CD8-positive, alpha-beta memory T cell (primary cell): ENCODE results near the gene KCNA2. TPM values are rescaled to one million over a fixed set of nuclear protein-coding genes. Genes with fewer than 3 reads are reported as not detected.

Experiments
- CTCF ChIA-PET: fragments of 350-600 bp; sonication (Branson Sonifier 250); formaldehyde crosslinking; loops from one replicate; lab custom pipeline; 2021; ENCODE audit warnings: antibody characterized with exemption; lab: Charles Lee
- POLR2A ChIA-PET: fragments of 350-600 bp; sonication (Branson Sonifier 250); formaldehyde crosslinking; loops from one replicate; lab custom pipeline; 2021; ENCODE audit warnings: antibody characterized with exemption; lab: Charles Lee
- DNase-seq, 5 donors: peaks; one replicate each; pipeline versions ENCODE4 v3.0.0 to v3.0.0-alpha.2; 2020 to 2022; ENCODE audit warnings: mixed read lengths in 1 of 5
- H3K27ac ChIP-seq: one replicate; pipeline ENCODE4 v1.7.0; 2013; ENCODE audit warnings: low read depth, mild to moderate bottlenecking, low read length, moderate library complexity
- H3K27me3 ChIP-seq: 2 replicates; pipeline ENCODE4 v1.7.0; 2013; ENCODE audit warnings: low read length, mild to moderate bottlenecking; ENCODE audit not compliant: insufficient read depth, poor library complexity, severe bottlenecking
- H3K36me3 ChIP-seq: 2 replicates; pipeline ENCODE4 v1.7.0; 2013; ENCODE audit warnings: mild to moderate bottlenecking, low read length, moderate library complexity; ENCODE audit not compliant: insufficient read depth
- H3K4me1 ChIP-seq: 2 replicates; pipeline ENCODE4 v1.7.0; 2013; ENCODE audit warnings: mild to moderate bottlenecking, low read length, moderate library complexity; ENCODE audit not compliant: insufficient read depth
- H3K4me3 ChIP-seq: 2 replicates; pipeline ENCODE4 v1.7.0; 2013; ENCODE audit warnings: mild to moderate bottlenecking, low read length
- H3K9me3 ChIP-seq: 2 replicates; pipeline ENCODE4 v1.7.0; 2013; ENCODE audit warnings: mild to moderate bottlenecking, low read length
- H3K27ac Mint-ChIP-seq, 8 donors: one replicate each; pipeline ENCODE4 v1.8.0; 2020 to 2021; ENCODE audit warnings: mixed read lengths in 8 of 8, mild to moderate bottlenecking in 6 of 8, inconsistent platforms in 3 of 8, moderate library complexity in 3 of 8
- H3K27me3 Mint-ChIP-seq, 2 donors: one replicate each; pipeline ENCODE4 v1.8.0; 2020 to 2021; ENCODE audit warnings: mixed read lengths in 2 of 2, mild to moderate bottlenecking in 1 of 2, moderate library complexity in 1 of 2
- H3K36me3 Mint-ChIP-seq, 3 donors: one replicate each; pipeline ENCODE4 v1.8.0; 2020 to 2021; ENCODE audit warnings: mixed read lengths in 3 of 3, inconsistent platforms in 1 of 3, mild to moderate bottlenecking in 1 of 3
- H3K4me1 Mint-ChIP-seq, 3 donors: one replicate each; pipeline ENCODE4 v1.8.0; 2020 to 2021; ENCODE audit warnings: mixed read lengths in 3 of 3, inconsistent platforms in 1 of 3, mild to moderate bottlenecking in 1 of 3
- H3K4me3 Mint-ChIP-seq, 7 donors: one replicate each; pipeline ENCODE4 v1.8.0; 2020 to 2021; ENCODE audit warnings: mixed read lengths in 7 of 7, mild to moderate bottlenecking in 6 of 7, moderate library complexity in 4 of 7, inconsistent platforms in 2 of 7
- H3K9me3 Mint-ChIP-seq, 5 donors: one replicate each; pipeline ENCODE4 v1.8.0; 2020 to 2022; ENCODE audit warnings: mixed read lengths in 5 of 5, mild to moderate bottlenecking in 3 of 5, moderate library complexity in 2 of 5, inconsistent platforms in 1 of 5
- polyA plus RNA-seq: library from polyadenylated mRNA; unstranded; fragments of 300-500 nt; fragmentation: Illumina TruSeq; gene quantifications from one replicate; pipeline ENCODE4 v1.2.3, GENCODE V29; 2021
- total RNA-seq, 2 experiments: library from RNA; stranded (reverse); gene quantifications; one replicate each; pipeline ENCODE4 v1.2.3, GENCODE V29; 2021

Gene KCNA2
- total and polyA plus RNA-seq, 3 experiments from 2014 or later, result 0.16 to 0.35 (median 0.24) TPM

GRCh38 chr1:110554871-110555801, 51.0 kb downstream of the KCNA2 start:
- H3K27ac Mint-ChIP-seq, result no peak overlapping the region
- no peak overlapping the region for H3K4me3 ChIP-seq
- no peaks in the 10 kb centered on the region for H3K36me3 Mint-ChIP-seq

GRCh38 chr1:110551278-110551809, 54.8 kb downstream of the KCNA2 start:
- Histone ChIP-seq H3K27me3 (peaks cover 18% of the 10 kb centered on the region), H3K4me1 (no peaks in the 10 kb centered on the region), H3K27ac (no peak overlapping the region), H3K9me3 (no peaks in the 10 kb centered on the region), H3K36me3 (no peaks in the 10 kb centered on the region), H3K4me3 (no peak overlapping the region)
- Mint-ChIP-seq H3K27ac (no peak overlapping the region), H3K36me3 (no peaks in the 10 kb centered on the region), H3K4me1 (peaks cover 0 to 4% (median 2%) of the 10 kb centered on the region in 3 donors), H3K4me3 (no peak overlapping the region), H3K27me3 (peaks cover 20 to 58% of the 10 kb centered on the region in 2 donors), H3K9me3 (no peaks in the 10 kb centered on the region)
- ChIA-PET CTCF (no interaction called here), POLR2A (no interaction called here)
- DNase-seq, result no peak

More at GRCh38 chr1:110554871-110555801, 51.0 kb downstream of the KCNA2 start:
- H3K27ac ChIP-seq, result no peak overlapping the region
- H3K9me3 ChIP-seq, result no peaks in the 10 kb centered on the region
- H3K4me3 Mint-ChIP-seq, result peak overlapping the region in 5 of 7 donors; percentile 15 to 57 (median 44)
- no peaks in the 10 kb centered on the region for H3K4me1 ChIP-seq
- no peaks in the 10 kb centered on the region for H3K9me3 Mint-ChIP-seq
- ChIA-PET POLR2A (no interaction called here), CTCF (interaction anchor here (0.6 to 3.3 kb wide), 23 partner anchors 9 to 275 kb away, joined by 3 to 22 read pairs (median 4); partner anchors contain the start of gene KCNA2)
- peak; percentile 23 to 61 (median 41) for DNase-seq
- H3K36me3 ChIP-seq, result no peaks in the 10 kb centered on the region
- peaks cover 0 to 4% (median 2%) of the 10 kb centered on the region in 3 donors for H3K4me1 Mint-ChIP-seq
- peaks cover 23% of the 10 kb centered on the region for H3K27me3 ChIP-seq
- peaks cover 28 to 66% of the 10 kb centered on the region in 2 donors for H3K27me3 Mint-ChIP-seq

- H3K4me3 Mint-ChIP-seq, result no peak overlapping the region
- Histone ChIP-seq H3K4me1 (no peaks in the 10 kb centered on the region), H3K36me3 (no peaks in the 10 kb centered on the region), H3K27me3 (peaks cover 4% of the 10 kb centered on the region), H3K4me3 (no peak overlapping the region), H3K9me3 (no peaks in the 10 kb centered on the region), H3K27ac (no peak overlapping the region)
- H3K27me3 Mint-ChIP-seq, result peaks cover 22 to 65% of the 10 kb centered on the region in 2 donors
- H3K36me3 Mint-ChIP-seq, result no peaks in the 10 kb centered on the region
- ChIA-PET CTCF (no interaction called here), POLR2A (no interaction called here)
- peaks cover 0 to under 1% (median 0%) of the 10 kb centered on the region in 3 donors for H3K4me1 Mint-ChIP-seq
- no peak overlapping the region for H3K27ac Mint-ChIP-seq
- no peak for DNase-seq
- peaks cover 0 to 1% (median 0%) of the 10 kb centered on the region in 5 donors for H3K9me3 Mint-ChIP-seq
Observed at GRCh38 chr1:110549831-110550230, 56.3 kb downstream of the KCNA2 start.

GRCh38 chr1:110548381-110548780, 57.8 kb downstream of the KCNA2 start:
- DNase-seq, result no peak
- H3K27me3 ChIP-seq, result peaks cover 3% of the 10 kb centered on the region
- no peaks in the 10 kb centered on the region for H3K36me3 ChIP-seq
- ChIA-PET POLR2A (no interaction called here), CTCF (no interaction called here)
- H3K9me3 Mint-ChIP-seq, result peaks cover 0 to 1% (median 0%) of the 10 kb centered on the region in 5 donors
- H3K4me1 ChIP-seq, result no peaks in the 10 kb centered on the region
- no peaks in the 10 kb centered on the region for H3K36me3 Mint-ChIP-seq
- peaks cover 23 to 56% of the 10 kb centered on the region in 2 donors for H3K27me3 Mint-ChIP-seq
- H3K4me3 Mint-ChIP-seq, result no peak overlapping the region
- no peaks in the 10 kb centered on the region for H3K4me1 Mint-ChIP-seq
- H3K4me3 ChIP-seq, result no peak overlapping the region
- no peak overlapping the region for H3K27ac Mint-ChIP-seq
- no peaks in the 10 kb centered on the region for H3K9me3 ChIP-seq
- H3K27ac ChIP-seq, result no peak overlapping the region

- H3K4me1 Mint-ChIP-seq, result no peaks in the 10 kb centered on the region
- Histone ChIP-seq H3K4me1 (no peaks in the 10 kb centered on the region), H3K9me3 (no peaks in the 10 kb centered on the region), H3K27me3 (peaks cover 1% of the 10 kb centered on the region), H3K36me3 (no peaks in the 10 kb centered on the region), H3K27ac (no peak overlapping the region), H3K4me3 (no peak overlapping the region)
- POLR2A ChIA-PET, result no interaction called here
- H3K27ac Mint-ChIP-seq, result no peak overlapping the region
- H3K36me3 Mint-ChIP-seq, result no peaks in the 10 kb centered on the region
- DNase-seq, result no peak
- no peak overlapping the region for H3K4me3 Mint-ChIP-seq
- peaks cover 17 to 47% of the 10 kb centered on the region in 2 donors for H3K27me3 Mint-ChIP-seq
- H3K9me3 Mint-ChIP-seq, result peaks cover 0 to 1% (median 0%) of the 10 kb centered on the region in 5 donors
- CTCF ChIA-PET, result no interaction called here
Observed at GRCh38 chr1:110547017-110547416, 59.1 kb downstream of the KCNA2 start.

- Histone ChIP-seq H3K4me3 (no peak overlapping the region), H3K4me1 (no peaks in the 10 kb centered on the region), H3K9me3 (no peaks in the 10 kb centered on the region), H3K36me3 (no peaks in the 10 kb centered on the region), H3K27ac (no peak overlapping the region), H3K27me3 (no peaks in the 10 kb centered on the region)
- Mint-ChIP-seq H3K27me3 (peaks cover 17 to 37% of the 10 kb centered on the region in 2 donors), H3K27ac (peak overlapping the region in 1 of 8 donors; percentile 50), H3K36me3 (no peaks in the 10 kb centered on the region), H3K4me3 (no peak overlapping the region), H3K4me1 (no peaks in the 10 kb centered on the region), H3K9me3 (peaks cover 0 to 1% (median 0%) of the 10 kb centered on the region in 5 donors)
- no peak for DNase-seq
- ChIA-PET POLR2A (no interaction called here), CTCF (interaction anchor here (1.3 kb wide), 1 partner anchor 10 kb away, joined by 4 read pairs; no protein-coding TSS in a partner anchor)
Observed at GRCh38 chr1:110545492-110545891, 60.7 kb downstream of the KCNA2 start.

GRCh38 chr1:110544753-110545152, 61.4 kb downstream of the KCNA2 start:
- Mint-ChIP-seq H3K27ac (no peak overlapping the region), H3K4me1 (no peaks in the 10 kb centered on the region), H3K4me3 (no peak overlapping the region), H3K27me3 (peaks cover 17 to 32% of the 10 kb centered on the region in 2 donors), H3K36me3 (no peaks in the 10 kb centered on the region), H3K9me3 (peaks cover 0 to 1% (median 0%) of the 10 kb centered on the region in 5 donors)
- H3K27me3 ChIP-seq, result no peaks in the 10 kb centered on the region
- no peak overlapping the region for H3K27ac ChIP-seq
- DNase-seq, result no peak
- ChIA-PET CTCF (interaction anchor here (1.3 kb wide), 1 partner anchor 11 kb away, joined by 4 read pairs; no protein-coding TSS in a partner anchor), POLR2A (no interaction called here)
- H3K4me1 ChIP-seq, result no peaks in the 10 kb centered on the region
- no peak overlapping the region for H3K4me3 ChIP-seq
- H3K9me3 ChIP-seq, result no peaks in the 10 kb centered on the region
- no peaks in the 10 kb centered on the region for H3K36me3 ChIP-seq
